ENCODE data around the gene BCR. TPM values are rescaled to one million over a fixed set of nuclear protein-coding genes. Genes with fewer than 3 reads are reported as not detected.

The BCR gene
- total RNA-seq, 1 donor from 2014 or later: 12.5 TPM

- Histone ChIP-seq H3K9me3 (ENCODE audit: control insufficient read depth in 3 of 3, low read length in 3 of 3) (no peaks in the 10 kb centered on the region), H3K27me3 (ENCODE audit: control insufficient read depth in 3 of 3, insufficient read depth in 3 of 3, low read length in 3 of 3) (peaks cover 0 to 14% (median 1%) of the 10 kb centered on the region in 3 donors), H3K4me1 (ENCODE audit: control insufficient read depth in 3 of 3, insufficient read depth in 3 of 3, low read length in 3 of 3) (peaks cover 0 to 3% (median 0%) of the 10 kb centered on the region in 3 donors), H3K9ac (ENCODE audit: low read depth in 1 of 3, low read length in 3 of 3) (no peak overlapping the region), H3K36me3 (ENCODE audit: control insufficient read depth in 3 of 3, insufficient read depth in 3 of 3, low read length in 3 of 3) (peaks cover 6 to 19% (median 14%) of the 10 kb centered on the region in 3 donors), H3K4me3 (ENCODE audit: low read length in 3 of 3) (no peak overlapping the region), H3K27ac (ENCODE audit: low read depth, low read length) (no peak overlapping the region)
Observed at GRCh38 chr22:23263651-23264555, 83.6 kb downstream of the BCR start.

DNA sequence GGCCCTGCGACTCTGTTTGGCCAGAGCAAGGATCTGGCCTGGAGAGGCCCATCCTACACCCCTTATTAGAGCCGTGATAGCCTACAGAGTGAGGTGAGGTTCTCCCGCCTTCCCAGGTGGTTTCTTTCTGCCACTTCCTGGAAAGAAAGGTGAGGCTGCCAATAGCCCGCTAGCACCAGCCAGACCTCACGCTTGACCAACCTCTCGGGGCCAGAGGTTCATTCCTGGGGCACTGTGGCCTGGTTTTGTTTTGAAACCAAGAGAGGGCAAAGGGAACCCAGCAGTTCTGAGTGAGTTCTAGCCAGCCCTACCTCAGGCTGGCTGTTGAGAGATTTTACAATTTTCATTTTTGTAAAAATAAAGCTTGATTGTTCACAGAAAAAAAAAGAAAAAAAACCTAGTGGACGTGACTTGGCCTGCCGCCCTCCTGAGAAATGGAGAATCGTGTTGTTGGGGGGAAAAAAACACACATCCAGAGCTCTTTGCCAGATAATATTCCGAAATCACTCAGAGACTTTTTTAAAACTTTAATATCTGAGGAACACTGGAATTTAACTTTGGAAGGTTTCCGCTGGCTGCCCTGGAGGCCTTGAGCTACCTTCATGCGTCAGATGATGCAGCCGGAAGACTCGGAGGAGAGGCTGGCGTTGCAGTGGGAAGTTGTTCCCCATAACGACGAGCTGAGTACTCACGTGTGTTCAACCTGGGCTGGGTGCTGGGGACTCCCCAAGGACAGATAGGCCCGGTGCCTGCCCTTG is 84.5 kb downstream of the BCR start:
- no peak overlapping the region for H3K9ac ChIP-seq (ENCODE audit: low read depth in 1 of 3, low read length in 3 of 3)
- H3K4me3 ChIP-seq (ENCODE audit: low read length in 3 of 3): no peak overlapping the region
- peaks cover 0 to 14% (median 6%) of the 10 kb centered on the region in 3 donors for H3K27me3 ChIP-seq (ENCODE audit: control insufficient read depth in 3 of 3, insufficient read depth in 3 of 3, low read length in 3 of 3)
- peaks cover 0 to 3% (median 0%) of the 10 kb centered on the region in 3 donors for H3K4me1 ChIP-seq (ENCODE audit: control insufficient read depth in 3 of 3, insufficient read depth in 3 of 3, low read length in 3 of 3)
- H3K9me3 ChIP-seq (ENCODE audit: control insufficient read depth in 3 of 3, low read length in 3 of 3): no peaks in the 10 kb centered on the region
- peaks cover 6 to 23% (median 16%) of the 10 kb centered on the region in 3 donors for H3K36me3 ChIP-seq (ENCODE audit: control insufficient read depth in 3 of 3, insufficient read depth in 3 of 3, low read length in 3 of 3)
- no peak overlapping the region for H3K27ac ChIP-seq (ENCODE audit: low read depth, low read length)

GRCh38 chr22:23265368-23265700 is 85.0 kb downstream of the BCR start:
- peaks cover 0 to 14% (median 6%) of the 10 kb centered on the region in 3 donors for H3K27me3 ChIP-seq (ENCODE audit: control insufficient read depth in 3 of 3, insufficient read depth in 3 of 3, low read length in 3 of 3)
- H3K4me1 ChIP-seq (ENCODE audit: control insufficient read depth in 3 of 3, insufficient read depth in 3 of 3, low read length in 3 of 3): peaks cover 0 to 3% (median 0%) of the 10 kb centered on the region in 3 donors
- H3K36me3 ChIP-seq (ENCODE audit: control insufficient read depth in 3 of 3, insufficient read depth in 3 of 3, low read length in 3 of 3): peaks cover 6 to 23% (median 16%) of the 10 kb centered on the region in 3 donors
- no peak overlapping the region for H3K9ac ChIP-seq (ENCODE audit: low read depth in 1 of 3, low read length in 3 of 3)
- H3K9me3 ChIP-seq (ENCODE audit: control insufficient read depth in 3 of 3, low read length in 3 of 3): no peaks in the 10 kb centered on the region
- no peak overlapping the region for H3K27ac ChIP-seq (ENCODE audit: low read depth, low read length)
- H3K4me3 ChIP-seq (ENCODE audit: low read length in 3 of 3): no peak overlapping the region

GRCh38 chr22:23266780-23267179 is 86.5 kb downstream of the BCR start:
- H3K4me1 ChIP-seq (ENCODE audit: control insufficient read depth in 3 of 3, insufficient read depth in 3 of 3, low read length in 3 of 3): peaks cover 0 to 3% (median 0%) of the 10 kb centered on the region in 3 donors
- peaks cover 6 to 24% (median 19%) of the 10 kb centered on the region in 3 donors for H3K36me3 ChIP-seq (ENCODE audit: control insufficient read depth in 3 of 3, insufficient read depth in 3 of 3, low read length in 3 of 3)

GRCh38 chr22:23267226-23268043 is 87.1 kb downstream of the BCR start:
- peaks cover 0 to 12% (median 6%) of the 10 kb centered on the region in 3 donors for H3K27me3 ChIP-seq (ENCODE audit: control insufficient read depth in 3 of 3, insufficient read depth in 3 of 3, low read length in 3 of 3)
- peaks cover 6 to 25% (median 15%) of the 10 kb centered on the region in 3 donors for H3K36me3 ChIP-seq (ENCODE audit: control insufficient read depth in 3 of 3, insufficient read depth in 3 of 3, low read length in 3 of 3)
- H3K9me3 ChIP-seq (ENCODE audit: control insufficient read depth in 3 of 3, low read length in 3 of 3): no peaks in the 10 kb centered on the region
- no peak overlapping the region for H3K4me3 ChIP-seq (ENCODE audit: low read length in 3 of 3)
- peaks cover 0 to 3% (median 0%) of the 10 kb centered on the region in 3 donors for H3K4me1 ChIP-seq (ENCODE audit: control insufficient read depth in 3 of 3, insufficient read depth in 3 of 3, low read length in 3 of 3)
- H3K27ac ChIP-seq (ENCODE audit: low read depth, low read length): no peak overlapping the region
- no peak overlapping the region for H3K9ac ChIP-seq (ENCODE audit: low read depth in 1 of 3, low read length in 3 of 3)

More at GRCh38 chr22:23266780-23267179, 86.5 kb downstream of the BCR start:
- no peak overlapping the region for H3K27ac ChIP-seq (ENCODE audit: low read depth, low read length)
- no peak overlapping the region for H3K4me3 ChIP-seq (ENCODE audit: low read length in 3 of 3)
- H3K9ac ChIP-seq (ENCODE audit: low read depth in 1 of 3, low read length in 3 of 3): no peak overlapping the region
- H3K27me3 ChIP-seq (ENCODE audit: control insufficient read depth in 3 of 3, insufficient read depth in 3 of 3, low read length in 3 of 3): peaks cover 0 to 14% (median 6%) of the 10 kb centered on the region in 3 donors
- no peaks in the 10 kb centered on the region for H3K9me3 ChIP-seq (ENCODE audit: control insufficient read depth in 3 of 3, low read length in 3 of 3)

GRCh38 chr22:23268139-23268712 is 87.9 kb downstream of the BCR start:
- H3K36me3 ChIP-seq (ENCODE audit: control insufficient read depth in 3 of 3, insufficient read depth in 3 of 3, low read length in 3 of 3): peaks cover 14 to 28% (median 17%) of the 10 kb centered on the region in 3 donors

DNA sequence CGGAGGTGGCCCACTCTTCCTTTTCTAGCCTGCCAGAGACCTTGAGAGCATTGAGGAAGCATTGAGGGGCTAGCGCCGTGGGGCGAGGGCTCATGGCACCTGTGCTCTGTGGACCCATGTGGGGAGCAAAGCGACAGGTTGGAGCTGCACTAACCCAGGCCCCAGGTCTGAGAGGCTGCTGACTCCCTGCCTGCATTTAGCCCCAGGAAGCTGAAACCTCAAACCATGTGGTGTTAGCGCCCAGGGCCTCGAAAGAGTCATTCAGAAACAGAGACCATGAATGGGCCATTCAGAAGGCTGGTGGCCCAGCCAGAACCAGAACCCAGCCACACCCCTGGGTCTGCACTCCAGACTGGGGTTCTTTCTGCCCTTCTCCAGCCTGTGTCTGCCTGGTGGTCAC is 88.6 kb downstream of the BCR start:
- H3K9ac ChIP-seq (ENCODE audit: low read depth in 1 of 3, low read length in 3 of 3): no peak overlapping the region
- H3K36me3 ChIP-seq (ENCODE audit: control insufficient read depth in 3 of 3, insufficient read depth in 3 of 3, low read length in 3 of 3): peaks cover 14 to 29% (median 21%) of the 10 kb centered on the region in 3 donors
- H3K4me1 ChIP-seq (ENCODE audit: control insufficient read depth in 3 of 3, insufficient read depth in 3 of 3, low read length in 3 of 3): peaks cover 0 to 3% (median 0%) of the 10 kb centered on the region in 3 donors
- H3K4me3 ChIP-seq (ENCODE audit: low read length in 3 of 3): no peak overlapping the region
- peaks cover 0 to 19% (median 6%) of the 10 kb centered on the region in 3 donors for H3K27me3 ChIP-seq (ENCODE audit: control insufficient read depth in 3 of 3, insufficient read depth in 3 of 3, low read length in 3 of 3)
- no peaks in the 10 kb centered on the region for H3K9me3 ChIP-seq (ENCODE audit: control insufficient read depth in 3 of 3, low read length in 3 of 3)
- no peak overlapping the region for H3K27ac ChIP-seq (ENCODE audit: low read depth, low read length)

More at GRCh38 chr22:23268139-23268712, 87.9 kb downstream of the BCR start:
- Histone ChIP-seq H3K9ac (ENCODE audit: low read depth in 1 of 3, low read length in 3 of 3) (no peak overlapping the region), H3K4me3 (ENCODE audit: low read length in 3 of 3) (no peak overlapping the region), H3K4me1 (ENCODE audit: control insufficient read depth in 3 of 3, insufficient read depth in 3 of 3, low read length in 3 of 3) (peaks cover 0 to 3% (median 0%) of the 10 kb centered on the region in 3 donors), H3K9me3 (ENCODE audit: control insufficient read depth in 3 of 3, low read length in 3 of 3) (no peaks in the 10 kb centered on the region), H3K27ac (ENCODE audit: low read depth, low read length) (no peak overlapping the region), H3K27me3 (ENCODE audit: control insufficient read depth in 3 of 3, insufficient read depth in 3 of 3, low read length in 3 of 3) (peaks cover 0 to 18% (median 6%) of the 10 kb centered on the region in 3 donors)

DNA sequence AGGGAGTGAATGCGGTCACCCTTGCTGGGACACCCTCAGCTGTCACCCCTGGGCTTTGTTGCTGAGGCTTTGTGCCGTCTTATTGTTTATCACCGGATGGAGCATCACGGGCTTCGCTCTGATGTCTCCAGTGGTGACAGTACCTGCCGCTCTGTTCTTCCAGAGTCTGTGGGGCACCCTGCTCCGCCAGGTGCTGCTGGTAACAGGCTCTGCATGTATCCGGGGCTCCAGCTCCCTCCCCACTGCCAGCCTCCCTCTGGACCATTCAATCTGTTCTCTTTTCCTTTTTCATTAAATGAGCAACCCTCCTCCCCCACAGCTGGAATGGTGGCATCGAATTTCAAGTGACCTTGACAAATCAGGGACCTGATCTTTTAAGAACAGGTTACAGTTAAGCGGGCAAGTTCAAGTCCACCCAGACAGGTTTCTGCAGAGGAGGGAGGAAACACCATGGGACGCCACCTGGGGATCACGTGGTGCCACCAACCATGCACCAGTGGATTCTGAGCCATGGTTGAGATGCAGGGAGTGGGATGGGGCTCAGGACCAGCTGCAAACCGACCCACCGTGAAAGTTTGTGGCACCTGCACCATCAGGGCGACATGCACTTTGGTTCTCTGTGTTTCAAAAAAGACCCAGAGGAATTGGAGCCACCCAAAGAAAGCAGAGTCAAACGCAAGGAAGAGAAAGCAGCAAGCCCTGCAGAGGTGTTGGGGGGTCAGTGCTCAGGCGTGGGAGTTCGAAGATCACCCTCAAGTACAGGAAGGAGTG is 89.3 kb downstream of the BCR start:
- H3K9me3 ChIP-seq (ENCODE audit: control insufficient read depth in 3 of 3, low read length in 3 of 3): no peaks in the 10 kb centered on the region
- H3K4me3 ChIP-seq (ENCODE audit: low read length in 3 of 3): no peak overlapping the region
- H3K27ac ChIP-seq (ENCODE audit: low read depth, low read length): no peak overlapping the region
- peaks cover 0 to 19% (median 6%) of the 10 kb centered on the region in 3 donors for H3K27me3 ChIP-seq (ENCODE audit: control insufficient read depth in 3 of 3, insufficient read depth in 3 of 3, low read length in 3 of 3)
- peaks cover 14 to 29% (median 25%) of the 10 kb centered on the region in 3 donors for H3K36me3 ChIP-seq (ENCODE audit: control insufficient read depth in 3 of 3, insufficient read depth in 3 of 3, low read length in 3 of 3)
- H3K9ac ChIP-seq (ENCODE audit: low read depth in 1 of 3, low read length in 3 of 3): no peak overlapping the region
- peaks cover 0 to 3% (median 0%) of the 10 kb centered on the region in 3 donors for H3K4me1 ChIP-seq (ENCODE audit: control insufficient read depth in 3 of 3, insufficient read depth in 3 of 3, low read length in 3 of 3)
